H1 (cell line): Measurements from ENCODE around the gene SMTNL1. TPM values are rescaled to one million over a fixed set of nuclear protein-coding genes. Genes with fewer than 3 reads are reported as not detected.

Experiments used
- CTCF ChIA-PET: fragments of 300-600 bp; sonication (Branson Sonifier 250); formaldehyde crosslinking; loops from one replicate; lab custom pipeline; 2021; ENCODE audit not compliant: partially characterized antibody; lab: Charles Lee
- POLR2A ChIA-PET: fragments of 300-600 bp; sonication (Branson Sonifier 250); formaldehyde crosslinking; loops from one replicate; lab custom pipeline; 2021; ENCODE audit warnings: inconsistent platforms; ENCODE audit not compliant: partially characterized antibody; lab: Charles Lee
- DNase-seq, 2 experiments: peaks; one replicate each; pipeline versions ENCODE4 v3.0.0 to v3.0.0-alpha.2; 2010 to 2022; ENCODE audit warnings: low spot score in 2 of 2, low read depth in 1 of 2, mixed read lengths in 1 of 2
- FAIRE-seq: peaks from 2 replicates; lab custom pipeline; 2011; peaks lifted over from hg19 to GRCh38; lab: Jason Lieb, UNC
- H2AFZ ChIP-seq: 2 replicates; pipeline ENCODE4 v1.8.1; 2012; ENCODE audit warnings: low read length, inconsistent platforms
- H2AK5ac ChIP-seq: 2 replicates; pipeline ENCODE4 v1.6.1; 2013; ENCODE audit warnings: low read depth, low read length
- H2BK120ac ChIP-seq: replicated peaks from 2 replicates; pipeline ENCODE3; 2013; ENCODE audit warnings: low read depth, low read length, inconsistent platforms
- H2BK12ac ChIP-seq: 2 replicates; pipeline ENCODE4 v1.6.1; 2013; ENCODE audit warnings: low read depth, low read length
- H2BK15ac ChIP-seq: 2 replicates; pipeline ENCODE4 v1.6.1; 2013; ENCODE audit warnings: low read length
- H2BK20ac ChIP-seq: 2 replicates; pipeline ENCODE4 v1.6.1; 2013; ENCODE audit warnings: low read length
- H2BK5ac ChIP-seq: 2 replicates; pipeline ENCODE4 v1.6.1; 2013; ENCODE audit warnings: low read depth, low read length
- H3K14ac ChIP-seq: 2 replicates; pipeline ENCODE4 v1.6.1; 2013; ENCODE audit warnings: inconsistent platforms; ENCODE audit not compliant: insufficient read length
- H3K18ac ChIP-seq: 2 replicates; pipeline ENCODE4 v1.6.1; 2013; ENCODE audit warnings: low read length; ENCODE audit errors: extremely low read depth
- H3K23ac ChIP-seq: 2 replicates; pipeline ENCODE4 v1.6.1; 2013; ENCODE audit warnings: inconsistent platforms; ENCODE audit not compliant: insufficient read length
- H3K23me2 ChIP-seq: 2 replicates; pipeline ENCODE4 v1.6.1; 2013; ENCODE audit warnings: low read depth, low read length
- H3K27ac ChIP-seq: 2 replicates; pipeline ENCODE4 v1.6.1; 2011; ENCODE audit warnings: low read depth, low read length, inconsistent platforms
- H3K27me3 ChIP-seq, 4 experiments: replicated peaks in 1 of 4; 1 replicate in 1 of 4; 2 replicates in 3 of 4; pipeline versions ENCODE4 v1.6.1 to v1.8.1; 2011 to 2013; ENCODE audit warnings: low read length in 3 of 4, mild to moderate bottlenecking in 3 of 4, inconsistent platforms in 2 of 4, mixed read lengths in 2 of 4, moderate library complexity in 1 of 4; ENCODE audit not compliant: control insufficient read depth in 3 of 4, insufficient read depth in 3 of 4; ENCODE audit errors: extremely low read depth in 1 of 4
- H3K36me3 ChIP-seq, 4 experiments: 2 replicates each; pipeline versions ENCODE4 v1.6.1 to v1.8.1; 2011 to 2013; ENCODE audit warnings: mild to moderate bottlenecking in 4 of 4, low read length in 3 of 4, moderate library complexity in 2 of 4, control low read depth in 1 of 4, inconsistent platforms in 1 of 4; ENCODE audit not compliant: insufficient read depth in 4 of 4, control insufficient read depth in 2 of 4
- H3K4ac ChIP-seq: replicated peaks from 2 replicates; pipeline ENCODE3; 2013; ENCODE audit warnings: low read length, low read depth, mixed read lengths, inconsistent platforms; ENCODE audit not compliant: insufficient read length
- H3K4me1 ChIP-seq, 4 experiments: replicated peaks in 1 of 4; 1 replicate in 1 of 4; 2 replicates in 3 of 4; pipeline versions ENCODE4 v1.6.1 to v1.8.1; 2011 to 2013; ENCODE audit warnings: low read length in 3 of 4, inconsistent platforms in 2 of 4, mixed read lengths in 1 of 4; ENCODE audit not compliant: insufficient read depth in 4 of 4, control insufficient read depth in 3 of 4
- H3K4me2 ChIP-seq, 2 experiments: 2 replicates each; pipeline versions ENCODE4 v1.6.1 to v1.8.1; 2011 to 2013; ENCODE audit warnings: low read depth in 2 of 2, low read length in 2 of 2, control low read depth in 1 of 2, inconsistent platforms in 1 of 2, mild to moderate bottlenecking in 1 of 2; ENCODE audit not compliant: insufficient read depth in 1 of 2
- H3K4me3 ChIP-seq, 4 experiments: fragments of 200-600, 300-600 bp in 1 of 4; sonication (generic), shearing (Covaris generic), sonication (Bioruptor Twin) in 1 of 4; 2 replicates each; pipeline versions ENCODE4 v1.5.1 to v1.8.1; 2011 to 2016; ENCODE audit warnings: low read length in 4 of 4, low read depth in 3 of 4, control low read depth in 2 of 4, inconsistent platforms in 2 of 4, mild to moderate bottlenecking in 2 of 4, mixed read lengths in 1 of 4, moderate library complexity in 1 of 4; ENCODE audit not compliant: insufficient read depth in 2 of 4; ENCODE audit errors: extremely low read depth in 1 of 4
- H3K56ac ChIP-seq: replicated peaks from 2 replicates; pipeline ENCODE3; 2013; ENCODE audit warnings: low read depth, mild to moderate bottlenecking, mixed read lengths, low read length, inconsistent platforms; ENCODE audit not compliant: insufficient read length
- H3K79me1 ChIP-seq: 2 replicates; pipeline ENCODE4 v1.6.1; 2013; ENCODE audit warnings: low read depth, low read length, control low read depth
- H3K79me2 ChIP-seq, 2 experiments: 2 replicates each; pipeline versions ENCODE4 v1.6.1 to v1.8.1; 2012 to 2013; ENCODE audit warnings: low read length in 2 of 2, mild to moderate bottlenecking in 2 of 2, inconsistent platforms in 1 of 2; ENCODE audit not compliant: insufficient read depth in 2 of 2, control insufficient read depth in 1 of 2
- H3K9ac ChIP-seq, 4 experiments: replicated peaks in 1 of 4; 1 replicate in 1 of 4; 2 replicates in 3 of 4; pipeline versions ENCODE4 v1.6.1 to v1.8.1; 2011 to 2013; ENCODE audit warnings: low read depth in 3 of 4, low read length in 3 of 4, control low read depth in 2 of 4, mild to moderate bottlenecking in 2 of 4, moderate library complexity in 2 of 4, inconsistent platforms in 1 of 4; ENCODE audit errors: extremely low read depth in 1 of 4
- H3K9me3 ChIP-seq, 2 experiments: 2 replicates each; pipeline versions ENCODE4 v1.6.1 to v1.8.1; 2012 to 2013; ENCODE audit warnings: mild to moderate bottlenecking in 2 of 2, moderate library complexity in 2 of 2, control low read depth in 1 of 2, inconsistent platforms in 1 of 2, low read depth in 1 of 2, low read length in 1 of 2, mixed read lengths in 1 of 2; ENCODE audit not compliant: insufficient read depth in 2 of 2
- H4K20me1 ChIP-seq, 2 experiments: replicated peaks in 1 of 2; 2 replicates each; pipeline versions ENCODE3 to v1.8.1; 2011 to 2013; ENCODE audit warnings: inconsistent platforms in 2 of 2, low read length in 2 of 2, mild to moderate bottlenecking in 1 of 2; ENCODE audit not compliant: insufficient read depth in 2 of 2, control insufficient read depth in 1 of 2
- H4K5ac ChIP-seq: 2 replicates; pipeline ENCODE4 v1.6.1; 2013; ENCODE audit warnings: low read length, low read depth, mixed read lengths, inconsistent platforms; ENCODE audit not compliant: insufficient read length
- H4K8ac ChIP-seq: 2 replicates; pipeline ENCODE4 v1.8.0; 2013; ENCODE audit warnings: mild to moderate bottlenecking, moderate library complexity, low read length, inconsistent platforms; ENCODE audit not compliant: insufficient read depth; ENCODE audit errors: extremely low read depth
- H4K91ac ChIP-seq: replicated peaks from 2 replicates; pipeline ENCODE3; 2013; ENCODE audit warnings: low read length, mixed read lengths, inconsistent platforms; ENCODE audit not compliant: insufficient read length
- BACH1 ChIP-seq: IDR thresholded peaks from 2 replicates; pipeline ENCODE4 v1.6.1; 2012; ENCODE audit warnings: low read length, improper control_type of control experiment
- CEBPB ChIP-seq: IDR thresholded peaks from 2 replicates; pipeline ENCODE4 v1.6.1; 2012; ENCODE audit warnings: low read depth, low read length
- KDM5A ChIP-seq: fragments of 200-600 bp; IDR thresholded peaks from 2 replicates; pipeline ENCODE4 v1.7.1; 2012; ENCODE audit warnings: mild to moderate bottlenecking, low read length, inconsistent platforms, mixed read lengths
- PHF8 ChIP-seq: fragments of 200-600 bp; sonication (generic); conservative IDR thresholded peaks from 2 replicates; pipeline ENCODE4 v1.7.1; 2012; ENCODE audit warnings: low read depth, mild to moderate bottlenecking, inconsistent platforms, low read length, moderate library complexity
- WGBS, 2 experiments: shearing (Covaris generic) in 1 of 2; methylation state at CpG; one replicate each; pipeline versions ENCODE4 v1.1.6 to v1.1.7; 2013 to 2015; ENCODE audit warnings: low lambda C conversion rate in 2 of 2, mixed read lengths in 2 of 2, inconsistent platforms in 1 of 2, low coverage in 1 of 2, missing lambda C conversion rate in 1 of 2; ENCODE audit not compliant: insufficient replicate concordance in 2 of 2, insufficient coverage in 1 of 2, insufficient read length in 1 of 2; ENCODE audit errors: extremely low coverage in 1 of 2, missing lambda C conversion rate in 1 of 2; 5-methylcytosine and 5-hydroxymethylcytosine counted together
- polyA plus RNA-seq, 7 experiments: library from polyadenylated mRNA; depleted of rRNA in 3 of 7; stranded (reverse) in 5 of 7; unstranded in 2 of 7; fragments of >200 nt in 5 of 7; fragments of 200-250 nt in 2 of 7; gene quantifications; 1 replicate in 5 of 7; 2 replicates in 1 of 7; 4 replicates in 1 of 7; pipeline versions ENCODE4 v1.2.1 to v1.2.3, GENCODE V29; 2011 to 2013; ENCODE audit warnings: missing spikeins in 2 of 7, mixed read lengths in 2 of 7
- total RNA-seq: library from RNA; stranded (reverse); fragmentation: NEBNext Ultra II Directional; extraction: Animal tissue kit (Norgen Biotek cat#: 25700); gene quantifications from 2 replicates; pipeline ENCODE4 v1.2.1, GENCODE V29; 2021
- TF ChIP-seq, protein P1 (sequence below): IDR thresholded peaks from 2 replicates; pipeline ENCODE4 v1.6.1; 2011; ENCODE audit warnings: low read depth, mild to moderate bottlenecking, low read length; ENCODE audit not compliant: insufficient read depth
- TF ChIP-seq, protein P2 (sequence below): IDR thresholded peaks from 2 replicates; pipeline ENCODE4 v1.6.1; 2012; ENCODE audit warnings: inconsistent platforms
- TF ChIP-seq, protein P3 (sequence below): IDR thresholded peaks from 2 replicates; pipeline ENCODE4 v1.6.1; 2011; ENCODE audit warnings: low read length, improper control_type of control experiment

The SMTNL1 gene
- total and polyA plus RNA-seq, 2 of the 8 experiments (the other 6 are each of a cell fraction or from before 2014, with no cell fraction given) = 0.18 TPM; not detected in 1

DNA sequence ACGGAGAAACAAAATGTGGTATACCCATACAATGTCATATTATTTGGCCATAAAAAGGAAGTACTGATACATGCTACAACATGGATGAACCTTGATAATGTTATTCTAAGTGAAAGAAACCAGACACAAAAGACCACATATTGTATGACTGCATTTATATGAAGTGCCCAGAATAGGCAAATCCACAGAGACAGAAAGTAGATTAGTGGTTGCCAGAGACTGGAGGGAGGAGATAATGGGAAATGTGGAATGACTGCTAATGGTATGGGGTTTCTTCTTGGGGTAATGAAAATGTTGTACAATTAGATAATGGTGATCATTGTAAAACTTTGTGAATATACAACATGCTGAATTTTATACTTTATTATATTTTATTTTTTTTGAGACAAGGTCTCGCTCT lies 16.3 kb upstream of the SMTNL1 start:
- H3K9ac ChIP-seq = no peak overlapping the region
- no peak overlapping the region for H3K4me3 ChIP-seq
- H3K4me1 ChIP-seq = peaks cover 0 to 4% (median 2%) of the 10 kb centered on the region in 4 experiments; a peak in 3 of 7 replicates
- H2BK12ac ChIP-seq = no peak overlapping the region
- CTCF ChIA-PET = interaction anchor here (1.3 to 25.4 kb wide), 4 partner anchors 6 to 123 kb away, joined by 4 to 1146 read pairs (median 82); partner anchors contain the start of genes RTN4RL2 and TIMM10
- H4K5ac ChIP-seq = no peak overlapping the region
- no peak overlapping the region for H4K8ac ChIP-seq
- no peak overlapping the region for H3K14ac ChIP-seq
- H2BK5ac ChIP-seq = no peak overlapping the region
- H2AFZ ChIP-seq = no peak overlapping the region
- H4K20me1 ChIP-seq = no peaks in the 10 kb centered on the region
- no peak overlapping the region for H2AK5ac ChIP-seq
- H3K36me3 ChIP-seq = no peaks in the 10 kb centered on the region
- H3K23ac ChIP-seq = no peak overlapping the region
- H3K79me1 ChIP-seq = no peaks in the 10 kb centered on the region
- POLR2A ChIA-PET = interaction anchor here (1.1 to 8.4 kb wide), 7 partner anchors 14 to 120 kb away, joined by 3 to 79 read pairs (median 4); no protein-coding TSS in a partner anchor
- FAIRE-seq = no peak
- no peaks in the 10 kb centered on the region for H3K9me3 ChIP-seq
- no peak overlapping the region for H2BK120ac ChIP-seq
- peaks cover 0 to 5% (median 1%) of the 10 kb centered on the region in 4 experiments; a peak in 2 of 7 replicates for H3K27me3 ChIP-seq
- no peak overlapping the region for H3K4ac ChIP-seq
- H2BK15ac ChIP-seq = no peak overlapping the region
- H3K4me2 ChIP-seq = no peak overlapping the region
- no peak overlapping the region for H2BK20ac ChIP-seq
- no peaks in the 10 kb centered on the region for H3K23me2 ChIP-seq
- H3K79me2 ChIP-seq = no peaks in the 10 kb centered on the region
- H3K56ac ChIP-seq = no peak overlapping the region
- WGBS, 2 experiments = 96% methylated on average over 2 of the region's 2 CpGs; no CpG with 5 or more reads in 1 of the 2 experiments
- DNase-seq = no peak
- H3K27ac ChIP-seq = no peak overlapping the region
- TF ChIP-seq PHF8 (no peak), BACH1 (no peak), CEBPB (no peak), KDM5A (no peak)
- TF ChIP-seq, protein P1, sequence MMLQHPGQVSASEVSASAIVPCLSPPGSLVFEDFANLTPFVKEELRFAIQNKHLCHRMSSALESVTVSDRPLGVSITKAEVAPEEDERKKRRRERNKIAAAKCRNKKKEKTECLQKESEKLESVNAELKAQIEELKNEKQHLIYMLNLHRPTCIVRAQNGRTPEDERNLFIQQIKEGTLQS = no peak
- TF ChIP-seq, protein P2, sequence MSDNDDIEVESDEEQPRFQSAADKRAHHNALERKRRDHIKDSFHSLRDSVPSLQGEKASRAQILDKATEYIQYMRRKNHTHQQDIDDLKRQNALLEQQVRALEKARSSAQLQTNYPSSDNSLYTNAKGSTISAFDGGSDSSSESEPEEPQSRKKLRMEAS = no peak
- TF ChIP-seq, protein P3, sequence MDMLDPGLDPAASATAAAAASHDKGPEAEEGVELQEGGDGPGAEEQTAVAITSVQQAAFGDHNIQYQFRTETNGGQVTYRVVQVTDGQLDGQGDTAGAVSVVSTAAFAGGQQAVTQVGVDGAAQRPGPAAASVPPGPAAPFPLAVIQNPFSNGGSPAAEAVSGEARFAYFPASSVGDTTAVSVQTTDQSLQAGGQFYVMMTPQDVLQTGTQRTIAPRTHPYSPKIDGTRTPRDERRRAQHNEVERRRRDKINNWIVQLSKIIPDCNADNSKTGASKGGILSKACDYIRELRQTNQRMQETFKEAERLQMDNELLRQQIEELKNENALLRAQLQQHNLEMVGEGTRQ = no peak
- no peak overlapping the region for H4K91ac ChIP-seq
- H3K18ac ChIP-seq = no peak overlapping the region
